ENCODE results near the gene KCNT1. TPM values are rescaled to one million over a fixed set of nuclear protein-coding genes. Genes with fewer than 3 reads are reported as not detected.

KCNT1 gene
- total RNA-seq, 1 experiment from 2014 or later: not detected

GRCh38 chr9:135819905-135820304, 117.9 kb downstream of the KCNT1 start:
- DNase-seq (ENCODE audit: low spot score): no peak

GRCh38 chr9:135820661-135821060, 118.7 kb downstream of the KCNT1 start:
- DNase-seq (ENCODE audit: low spot score): no peak

- DNase-seq (ENCODE audit: low spot score): no peak
Measured at GRCh38 chr9:135821116-135821515, 119.1 kb downstream of the KCNT1 start.

- DNase-seq (ENCODE audit: low spot score): no peak
Measured at GRCh38 chr9:135821733-135822373, 119.9 kb downstream of the KCNT1 start.

DNA sequence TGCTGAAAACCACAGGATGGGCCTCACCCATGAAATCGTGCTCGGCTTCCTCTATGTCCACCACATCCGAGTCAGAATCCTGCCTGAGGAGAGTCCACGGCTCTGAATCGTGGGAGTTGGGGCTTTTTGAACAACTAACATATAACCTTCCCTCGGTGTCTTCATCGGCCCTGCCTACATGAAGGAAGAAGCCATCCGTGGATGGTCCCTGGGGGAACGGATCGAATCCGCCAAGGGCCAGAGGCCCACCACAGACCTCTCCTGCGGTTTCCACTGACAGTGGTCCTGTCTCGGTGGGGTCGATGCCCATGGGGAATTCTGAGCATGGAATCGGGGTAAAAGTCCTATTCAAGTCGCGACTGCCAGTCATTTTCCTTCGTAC, 120.4 kb downstream of the KCNT1 start:
- no peak for DNase-seq (ENCODE audit: low spot score)

DNA sequence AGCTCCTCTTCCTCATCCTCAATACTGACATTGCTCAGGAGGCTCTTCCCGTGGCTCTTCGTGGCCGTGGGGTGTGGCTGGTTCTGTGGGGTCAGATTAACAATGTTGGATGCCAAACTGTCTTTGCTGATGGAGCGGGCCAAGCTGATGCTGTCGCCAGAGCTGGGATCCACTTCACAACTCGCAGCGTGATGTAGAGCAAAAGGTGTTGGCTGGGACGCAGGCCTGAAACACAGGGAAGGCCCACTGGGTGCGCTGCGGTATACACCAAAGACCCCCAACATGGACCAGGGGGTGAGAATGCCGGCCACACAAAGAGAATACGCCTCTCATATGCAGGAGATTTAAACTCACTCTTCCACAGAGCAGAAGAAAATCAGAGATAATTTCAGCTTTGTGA, 121.1 kb downstream of the KCNT1 start:
- DNase-seq (ENCODE audit: low spot score): no peak

DNA sequence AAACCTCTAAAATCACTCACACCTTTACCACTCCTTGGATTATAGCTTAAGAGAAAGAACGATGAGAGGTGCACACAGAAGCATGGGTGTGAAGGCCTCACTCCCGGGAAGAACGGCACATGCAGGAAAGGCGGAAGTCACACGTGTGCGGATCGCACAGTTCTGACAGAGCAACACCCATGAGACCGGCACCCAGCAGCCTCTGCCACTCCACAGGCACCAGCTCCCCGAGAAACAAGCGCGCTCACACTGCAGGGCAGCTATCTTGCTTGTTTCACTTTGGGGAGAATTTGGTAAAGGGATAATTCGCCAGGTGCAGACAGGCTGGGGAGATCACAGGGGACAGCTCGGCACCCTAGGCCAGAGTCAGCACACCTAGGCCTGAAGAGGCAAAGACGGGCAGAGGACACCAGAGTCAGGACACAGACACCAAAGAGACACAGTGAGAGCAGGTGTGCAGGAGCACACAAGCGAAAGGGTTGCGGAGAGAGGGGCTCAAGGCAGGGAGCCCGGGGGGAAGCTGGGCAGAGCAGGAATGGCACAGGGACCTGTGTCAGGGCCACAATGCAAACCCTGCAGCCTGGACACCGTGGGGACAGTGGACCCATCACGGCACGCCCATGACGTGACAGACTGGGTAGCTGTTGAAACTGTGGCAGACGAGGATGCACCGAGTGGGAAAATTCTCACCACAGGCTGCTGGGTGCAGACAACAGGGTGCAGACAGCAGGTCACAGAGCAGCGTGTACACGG, 123.6 kb downstream of the KCNT1 start:
- DNase-seq (ENCODE audit: low spot score): no peak

DNA sequence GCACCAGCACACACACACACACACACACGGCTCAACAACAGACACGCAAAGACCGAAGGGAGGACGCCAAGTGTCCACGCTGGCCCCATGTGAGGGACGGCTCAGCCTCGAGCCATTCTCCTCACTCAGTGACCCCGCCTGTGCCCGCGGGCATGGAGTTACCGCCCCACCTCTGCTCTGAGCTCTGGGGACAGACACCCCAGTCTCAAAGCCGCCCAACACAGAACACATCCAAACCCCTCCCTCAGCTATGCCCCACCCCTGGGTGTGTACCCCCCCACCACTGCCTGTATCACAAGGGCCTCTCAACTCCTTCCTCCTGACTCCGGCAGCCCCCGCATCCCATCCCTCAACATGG, 124.2 kb downstream of the KCNT1 start:
- no peak for DNase-seq (ENCODE audit: low spot score)

DNA sequence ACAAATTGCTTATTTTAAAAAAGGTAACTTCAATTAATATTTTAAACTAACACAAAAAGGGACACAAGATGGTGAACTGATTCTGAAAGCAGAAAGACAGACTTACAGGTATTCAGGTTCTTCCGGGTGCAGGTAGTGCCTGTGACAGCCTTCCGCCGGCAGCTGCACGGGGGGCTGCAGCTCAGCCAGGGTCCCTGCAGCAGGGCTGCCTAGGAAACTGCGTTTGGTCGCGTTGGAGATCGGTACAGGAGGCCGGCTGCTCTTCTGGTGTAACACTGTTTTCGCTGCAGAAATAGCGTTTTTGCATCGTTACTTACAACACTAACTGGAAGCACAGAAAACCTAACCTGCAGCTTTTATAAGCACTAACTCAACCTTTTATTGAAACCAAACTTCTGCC, 125.3 kb downstream of the KCNT1 start:
- DNase-seq (ENCODE audit: low spot score): no peak

- DNase-seq (ENCODE audit: low spot score): no peak
Measured at GRCh38 chr9:135827866-135828580, 126.0 kb downstream of the KCNT1 start.

GRCh38 chr9:135828656-135829055, 126.7 kb downstream of the KCNT1 start:
- DNase-seq (ENCODE audit: low spot score): no peak

GRCh38 chr9:135830496-135830895, 128.5 kb downstream of the KCNT1 start:
- no peak for DNase-seq (ENCODE audit: low spot score)

DNA sequence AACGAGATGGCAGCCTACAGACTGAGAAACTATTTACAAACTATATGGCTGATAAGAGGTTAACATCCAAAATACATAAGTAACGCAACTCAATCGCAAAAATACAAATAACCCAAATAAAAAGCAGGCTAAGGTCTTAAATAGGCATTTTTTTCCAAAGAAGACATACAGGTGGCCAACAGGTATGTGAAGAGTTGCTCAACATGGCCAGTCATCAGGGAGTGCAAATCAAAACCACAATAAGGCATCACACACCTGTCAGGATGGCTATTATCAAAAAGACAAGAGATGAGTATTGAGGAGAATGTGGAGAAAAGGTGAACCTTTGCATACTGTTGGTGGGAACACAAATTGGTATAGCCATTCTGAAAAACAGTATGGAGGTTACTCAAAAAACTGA, 131.9 kb downstream of the KCNT1 start:
- DNase-seq (ENCODE audit: low spot score): no peak

GRCh38 chr9:135835131-135835530, 133.1 kb downstream of the KCNT1 start:
- no peak for DNase-seq (ENCODE audit: low spot score)

DNA sequence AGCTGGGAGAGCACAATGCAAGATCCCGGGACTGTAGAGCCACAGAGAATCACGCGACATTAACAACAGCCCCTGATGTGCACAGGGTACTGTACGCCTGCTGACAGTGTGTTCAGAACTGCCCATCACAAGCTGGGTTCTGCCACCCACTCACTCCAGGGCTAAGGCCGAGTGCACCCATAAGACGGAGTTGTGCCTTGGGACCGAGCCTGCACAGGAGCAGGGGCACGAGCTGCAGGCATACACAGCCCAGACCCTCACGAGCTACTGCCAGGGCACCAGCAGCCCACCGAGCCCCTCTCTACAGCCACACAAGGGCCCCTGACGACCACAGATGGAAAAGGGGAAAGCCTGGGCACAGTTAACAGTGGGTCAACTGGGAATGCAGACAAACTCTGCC, 137.5 kb downstream of the KCNT1 start:
- no peak for DNase-seq (ENCODE audit: low spot score)

DNA sequence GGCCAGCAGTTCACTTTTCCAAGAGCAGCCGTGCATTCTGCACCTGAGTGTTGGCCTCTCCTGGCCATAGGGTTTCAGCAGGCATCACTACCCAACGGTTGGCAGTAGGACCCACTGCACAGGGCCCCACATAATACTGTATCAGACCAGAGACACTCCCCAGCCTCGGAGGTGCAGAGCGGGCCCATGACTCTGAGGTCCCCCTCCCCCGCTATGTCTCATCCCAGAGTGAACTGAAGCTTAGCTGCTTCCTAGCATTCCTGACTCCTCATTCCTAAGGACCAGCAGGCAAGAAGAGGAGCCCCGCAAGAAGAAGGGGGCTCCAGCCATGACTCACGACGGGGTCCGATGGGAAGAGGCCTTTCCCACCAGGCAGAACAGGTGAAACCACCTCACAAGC, 138.1 kb downstream of the KCNT1 start:
- no peak for DNase-seq (ENCODE audit: low spot score)

DNA sequence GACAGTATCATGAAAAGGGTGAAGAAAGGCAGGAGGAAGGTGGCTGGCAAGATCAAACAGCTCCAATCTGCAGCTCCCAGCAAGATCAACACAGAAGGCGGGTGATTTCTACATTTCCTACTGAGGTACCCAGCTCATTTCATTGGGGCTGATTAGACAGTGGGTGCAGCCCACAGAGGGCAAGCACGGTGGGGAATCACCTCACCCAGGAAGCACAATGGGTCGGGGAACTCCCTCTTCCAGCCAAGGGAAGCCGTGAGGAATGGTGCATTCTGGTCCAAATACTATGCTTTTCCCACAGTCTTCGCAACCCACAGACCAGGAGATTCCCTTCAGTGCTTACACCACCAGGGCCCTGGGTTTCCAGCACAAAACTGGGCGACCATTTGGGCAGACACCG, 138.6 kb downstream of the KCNT1 start:
- no peak for DNase-seq (ENCODE audit: low spot score)

Other genes with a start within 250 kb of the KCNT1 start
- gene PPP1R26, start 222.4 kb upstream of the KCNT1 start, total RNA-seq (2014; rRNA removed; shearing (Covaris generic)): 9.2 and 10.3 TPM in 2 replicates
- 30.3 and 34.6 TPM in 2 replicates for gene MRPS2, start 201.5 kb upstream of the KCNT1 start, total RNA-seq (2014; rRNA removed; shearing (Covaris generic))
- gene LCN1, start 180.7 kb upstream of the KCNT1 start, total RNA-seq (2014; rRNA removed; shearing (Covaris generic)): not detected in 2 replicates
- not detected in 2 replicates for gene OBP2A, start 156.1 kb upstream of the KCNT1 start, total RNA-seq (2014; rRNA removed; shearing (Covaris generic))
- gene PAEP, start 140.4 kb upstream of the KCNT1 start, total RNA-seq (2014; rRNA removed; shearing (Covaris generic)): 2.6 TPM in 1 of 2 replicates, not detected in the other
- gene GLT6D1, start 62.6 kb upstream of the KCNT1 start, total RNA-seq (2014; rRNA removed; shearing (Covaris generic)): not detected in 2 replicates
- not detected in 2 replicates for gene LCN9, start 38.9 kb upstream of the KCNT1 start, total RNA-seq (2014; rRNA removed; shearing (Covaris generic))
- not detected in 2 replicates for gene SOHLH1, start 2.7 kb upstream of the KCNT1 start, total RNA-seq (2014; rRNA removed; shearing (Covaris generic))
- gene CAMSAP1, start 205.4 kb downstream of the KCNT1 start, total RNA-seq (2014; rRNA removed; shearing (Covaris generic)): 11.0 and 13.5 TPM in 2 replicates